A549 (cell line): ENCODE data around the gene SEMA3B.

Source experiments
- BCL3 ChIP-seq: fragments of >200 bp; sonication (Bioruptor Twin); formaldehyde crosslinking; IDR thresholded peaks from 3 replicates; pipeline ENCODE4 v1.6.1; 2016
- BHLHE40 ChIP-seq: IDR thresholded peaks from 2 replicates; pipeline ENCODE4 v1.6.1; 2012; ENCODE audit warnings: low read depth, low read length, inconsistent platforms
- CBX8 ChIP-seq: fragments of 200-600 bp; sonication (generic); IDR thresholded peaks from 2 replicates; pipeline ENCODE4 v1.6.1; 2016
- CTCF ChIP-seq: fragments of >200 bp; sonication (Bioruptor Twin); formaldehyde crosslinking; IDR thresholded peaks from 3 replicates; pipeline ENCODE4 v1.5.1; 2016
- EP300 ChIP-seq, 2 experiments: fragments of >200 bp; sonication (Bioruptor Twin); formaldehyde crosslinking; IDR thresholded peaks; 2 replicates in 1 of 2; 3 replicates in 1 of 2; pipeline ENCODE4 v1.6.1; 2016 to 2017
- FOSB ChIP-seq: fragments of 250-450 bp; sonication (Bioruptor Pico); IDR thresholded peaks from 2 replicates; pipeline ENCODE4 v1.5.0; 2020; ENCODE audit warnings: mild to moderate bottlenecking, moderate library complexity
- HDAC2 ChIP-seq: fragments of 200-600 bp; sonication (generic); IDR thresholded peaks from 2 replicates; pipeline ENCODE4 v1.6.1; 2016
- JUN ChIP-seq, 2 experiments: fragments of >200 bp; sonication (Bioruptor Twin); formaldehyde crosslinking; IDR thresholded peaks; 2 replicates in 1 of 2; 3 replicates in 1 of 2; pipeline ENCODE4 v1.6.1; 2016 to 2017
- MAFK ChIP-seq: fragments of 450-650 bp; IDR thresholded peaks from 2 replicates; pipeline ENCODE4 v1.6.1; 2014; ENCODE audit not compliant: partially characterized antibody
- REST ChIP-seq: fragments of 200-600 bp; sonication (generic); IDR thresholded peaks from 2 replicates; pipeline ENCODE4 v1.6.1; 2016; ENCODE audit warnings: antibody characterized with exemption, mild to moderate bottlenecking, moderate library complexity
- RNF2 ChIP-seq: fragments of 200-600 bp; sonication (generic); IDR thresholded peaks from 2 replicates; pipeline ENCODE4 v1.6.1; 2016; ENCODE audit warnings: low read depth, mild to moderate bottlenecking, antibody characterized with exemption, moderate library complexity, borderline replicate concordance
- TF ChIP-seq, protein P1 (sequence below): IDR thresholded peaks from 2 replicates; pipeline ENCODE4 v1.6.1; 2012
- TF ChIP-seq, protein P2 (sequence below): fragments of 450-650 bp; IDR thresholded peaks from 2 replicates; pipeline ENCODE4 v1.6.1; 2014; ENCODE audit warnings: antibody characterized with exemption

GRCh38 chr3:50233176-50233575 is 35.8 kb upstream of the SEMA3B start:
- TF ChIP-seq REST = no peak
- TF ChIP-seq RNF2 = no peak
- no peak for TF ChIP-seq CTCF
- TF ChIP-seq JUN (IDR thresholded peaks at IDR 0.05) = no peak
- TF ChIP-seq EP300 (IDR thresholded peaks at IDR 0.05) = no peak
- no peak for TF ChIP-seq BHLHE40
- TF ChIP-seq, protein P1, sequence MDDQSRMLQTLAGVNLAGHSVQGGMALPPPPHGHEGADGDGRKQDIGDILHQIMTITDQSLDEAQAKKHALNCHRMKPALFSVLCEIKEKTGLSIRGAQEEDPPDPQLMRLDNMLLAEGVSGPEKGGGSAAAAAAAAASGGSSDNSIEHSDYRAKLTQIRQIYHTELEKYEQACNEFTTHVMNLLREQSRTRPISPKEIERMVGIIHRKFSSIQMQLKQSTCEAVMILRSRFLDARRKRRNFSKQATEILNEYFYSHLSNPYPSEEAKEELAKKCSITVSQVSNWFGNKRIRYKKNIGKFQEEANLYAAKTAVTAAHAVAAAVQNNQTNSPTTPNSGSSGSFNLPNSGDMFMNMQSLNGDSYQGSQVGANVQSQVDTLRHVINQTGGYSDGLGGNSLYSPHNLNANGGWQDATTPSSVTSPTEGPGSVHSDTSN = no peak
- TF ChIP-seq CBX8 = no peak
- TF ChIP-seq, protein P2, sequence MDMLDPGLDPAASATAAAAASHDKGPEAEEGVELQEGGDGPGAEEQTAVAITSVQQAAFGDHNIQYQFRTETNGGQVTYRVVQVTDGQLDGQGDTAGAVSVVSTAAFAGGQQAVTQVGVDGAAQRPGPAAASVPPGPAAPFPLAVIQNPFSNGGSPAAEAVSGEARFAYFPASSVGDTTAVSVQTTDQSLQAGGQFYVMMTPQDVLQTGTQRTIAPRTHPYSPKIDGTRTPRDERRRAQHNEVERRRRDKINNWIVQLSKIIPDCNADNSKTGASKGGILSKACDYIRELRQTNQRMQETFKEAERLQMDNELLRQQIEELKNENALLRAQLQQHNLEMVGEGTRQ = no peak
- TF ChIP-seq FOSB (CRISPR knock-in tag) = no peak
- TF ChIP-seq MAFK = no peak
- no peak for TF ChIP-seq HDAC2
- no peak for TF ChIP-seq BCL3
